NCI-H345 treated with DMSO at 0.1 percent for 48 hours (cell line): ENCODE results near the gene MACROD2.
A peak's percentile ranks its signal among the peaks of the same experiment; 100 is the strongest.
"Not testable (repeated sequence)": the region's sequence is repeated elsewhere in the genome, so short reads cannot be mapped to it uniquely, and the experiment has no call there.

Source experiments
- DNase-seq: peaks from one replicate; lab custom pipeline; 2025; ENCODE audit not compliant: unreplicated experiment; lab: John Stamatoyannopoulos, UW

Gene MACROD2

DNA sequence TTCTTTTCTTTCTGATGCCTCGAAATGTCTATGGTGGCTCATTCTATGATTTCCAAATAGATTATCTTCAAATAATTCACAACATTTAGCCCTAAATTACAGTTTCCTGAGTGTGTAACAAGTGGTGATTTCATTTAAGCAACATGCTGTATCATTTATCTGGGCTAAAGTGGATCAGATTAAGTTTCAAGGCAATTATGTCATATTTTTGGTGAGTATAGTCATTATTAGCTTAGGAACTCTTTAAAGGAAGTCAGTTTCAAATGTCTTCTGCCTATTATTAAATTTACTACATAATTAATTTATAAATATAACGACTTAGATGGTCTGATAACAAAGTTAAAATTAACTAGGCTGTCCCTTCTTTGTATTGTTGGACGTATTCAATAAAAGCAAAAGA lies 1190.0 kb downstream of the MACROD2 start:
- no peak for DNase-seq

- no peak for DNase-seq
These were observed 1190.6 kb downstream of the MACROD2 start for GRCh38 chr20:15185913-15186312.

- no peak for DNase-seq
These were observed 1192.3 kb downstream of the MACROD2 start for GRCh38 chr20:15187612-15188011.

GRCh38 chr20:15188415-15188814 lies 1193.1 kb downstream of the MACROD2 start:
- no peak for DNase-seq

GRCh38 chr20:15191082-15191723 lies 1195.9 kb downstream of the MACROD2 start:
- DNase-seq, result no peak

DNA sequence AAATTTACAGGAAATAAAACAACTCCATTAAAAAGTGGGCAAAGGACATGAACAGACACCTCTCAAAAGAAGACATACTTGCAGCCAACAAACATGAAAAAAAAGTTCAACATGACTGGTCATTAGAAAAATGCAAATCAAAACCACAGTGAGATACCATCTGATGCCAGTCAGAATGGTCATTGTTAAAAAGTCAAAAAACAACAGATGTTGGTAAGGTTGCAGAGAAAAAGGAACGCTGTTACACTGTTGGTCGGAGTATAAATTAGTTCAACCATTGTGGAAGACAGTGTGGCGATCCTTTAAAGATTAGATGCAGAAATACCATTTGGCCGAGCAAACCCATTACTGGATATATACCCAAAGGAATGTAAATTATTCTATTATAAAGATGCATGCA lies 1200.1 kb downstream of the MACROD2 start:
- DNase-seq, result no peak

DNA sequence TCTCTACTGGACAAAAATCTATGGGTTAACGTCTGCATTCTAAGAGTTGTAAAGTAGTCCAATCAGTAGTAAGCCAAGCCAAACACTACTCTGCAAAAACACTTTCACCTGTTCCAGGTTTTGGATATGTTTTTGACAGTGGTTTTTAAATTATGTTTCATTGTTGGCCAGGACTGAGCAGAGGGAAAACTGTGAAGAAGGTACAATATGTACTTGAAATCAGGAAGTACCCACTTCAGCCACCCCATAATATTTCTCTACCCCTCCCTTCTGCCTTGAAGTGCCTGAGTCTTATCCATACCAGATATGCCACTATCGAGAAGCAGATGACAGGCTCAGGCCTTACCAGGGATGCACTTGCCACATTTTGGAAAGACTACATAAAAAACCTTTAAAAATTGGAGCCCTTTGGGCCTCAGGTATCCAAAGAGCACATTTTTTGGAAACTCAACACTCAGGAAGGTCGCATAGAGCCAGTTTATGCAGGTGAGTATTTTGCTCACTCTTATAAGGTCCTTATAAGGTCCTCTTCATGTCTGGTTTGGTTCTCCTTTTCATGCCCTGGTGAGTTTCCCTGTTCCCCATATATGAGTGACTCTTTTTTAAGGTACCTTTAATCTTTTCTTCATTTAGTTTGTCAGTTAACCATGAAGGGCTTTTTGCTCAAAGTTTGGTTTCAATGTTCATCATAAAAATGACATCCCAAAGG lies 1201.4 kb downstream of the MACROD2 start:
- DNase-seq, result peak; percentile 64

DNA sequence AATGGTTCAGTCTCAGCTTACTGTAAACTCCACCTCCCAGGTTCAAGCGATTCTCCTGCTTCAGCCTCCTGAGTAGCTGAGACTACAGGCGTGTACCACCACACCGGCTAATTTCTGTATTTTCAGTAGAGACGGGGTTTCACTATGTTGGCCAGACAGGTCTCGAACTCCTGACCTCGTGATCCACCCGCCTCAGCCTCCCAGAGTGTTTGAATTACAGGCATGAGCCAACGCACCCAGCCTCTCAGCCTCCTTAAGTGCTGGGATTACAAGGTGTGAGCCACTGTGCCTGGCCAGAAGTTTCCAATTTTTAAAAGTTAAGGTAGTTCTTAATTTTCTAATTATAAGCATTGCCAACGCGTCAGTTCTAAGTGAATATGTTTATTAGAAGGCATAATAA lies 1202.7 kb downstream of the MACROD2 start:
- not testable (repeated sequence) for DNase-seq

GRCh38 chr20:15199698-15200097 lies 1204.4 kb downstream of the MACROD2 start:
- no peak for DNase-seq

- no peak for DNase-seq
These were observed 1204.8 kb downstream of the MACROD2 start for GRCh38 chr20:15200147-15200565.

DNA sequence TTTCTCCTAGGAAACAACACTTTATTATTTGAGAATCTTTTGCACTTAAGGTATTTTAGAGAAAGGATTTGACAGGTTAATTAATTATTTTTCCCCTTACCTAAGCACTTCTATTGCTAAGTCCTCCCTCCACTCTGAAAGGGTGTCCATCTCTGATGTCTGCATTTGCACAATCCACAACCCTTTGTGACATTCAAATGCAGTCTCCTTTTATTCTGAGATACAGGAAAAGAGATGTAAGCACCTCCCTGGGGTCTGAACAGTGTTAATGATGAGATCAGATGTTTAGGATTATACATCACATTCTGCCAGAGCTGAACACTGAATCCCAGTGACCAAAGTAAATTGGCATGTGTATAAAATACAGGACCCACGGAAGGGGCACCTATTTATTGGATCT lies 1206.3 kb downstream of the MACROD2 start:
- DNase-seq, result no peak

DNA sequence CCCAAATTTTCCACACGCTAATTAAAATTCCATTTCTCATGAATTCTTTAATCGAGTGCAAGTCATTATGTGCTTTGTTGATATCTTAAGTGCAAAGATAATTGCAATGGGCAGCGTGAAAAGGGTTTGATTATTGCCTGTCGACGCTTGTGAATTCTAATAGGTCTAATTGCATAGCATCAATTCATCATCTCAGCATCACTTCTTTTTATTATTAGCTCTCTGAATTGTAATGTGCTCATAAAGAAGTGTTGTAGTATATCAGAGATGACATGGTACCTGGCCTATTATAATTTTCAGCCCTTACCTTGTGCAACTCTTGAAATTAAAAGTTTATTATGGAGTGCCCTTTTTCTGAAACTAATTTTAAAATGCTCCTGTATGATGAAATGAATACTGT lies 1208.9 kb downstream of the MACROD2 start:
- DNase-seq, result no peak

DNA sequence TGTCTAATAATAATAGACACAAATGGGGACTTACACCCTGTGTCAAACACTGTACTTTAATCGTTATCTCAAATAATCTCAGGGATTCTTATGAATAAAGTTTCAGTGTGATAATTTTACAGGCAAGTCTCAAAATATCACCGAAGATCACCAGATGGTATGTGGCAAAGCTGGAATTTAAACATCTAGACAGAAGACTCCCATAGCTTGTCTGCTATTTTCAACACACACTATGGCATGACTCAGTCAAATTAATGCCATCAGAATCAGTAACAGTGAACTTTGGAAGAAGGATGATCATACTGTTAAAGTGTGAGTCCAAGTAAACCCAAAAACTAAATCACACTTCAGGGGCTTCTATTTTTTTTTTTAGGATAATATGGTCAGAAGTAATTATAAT lies 1209.7 kb downstream of the MACROD2 start:
- DNase-seq, result no peak

- DNase-seq, result no peak
These were observed 1210.4 kb downstream of the MACROD2 start for GRCh38 chr20:15205719-15206118.

GRCh38 chr20:15209537-15209936 lies 1214.2 kb downstream of the MACROD2 start:
- no peak for DNase-seq

DNA sequence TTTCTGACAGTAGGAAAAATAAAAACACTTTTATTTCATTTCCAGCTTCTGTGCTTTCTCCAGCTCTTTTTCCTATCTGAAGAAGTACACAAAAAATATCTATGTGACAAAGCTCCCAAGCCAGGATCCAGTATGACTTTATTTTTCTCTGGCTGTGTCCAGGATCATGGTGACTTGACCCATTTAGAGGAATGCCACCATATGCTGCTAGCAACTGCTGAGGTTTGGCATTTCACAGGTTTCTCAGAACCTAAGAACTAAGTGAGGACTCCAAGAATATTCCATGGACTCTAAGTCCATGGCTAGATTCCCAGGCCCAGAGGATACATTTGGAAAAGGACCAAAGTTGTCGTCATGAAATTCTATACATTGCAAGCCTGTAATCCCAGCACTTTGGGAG lies 1218.7 kb downstream of the MACROD2 start:
- DNase-seq, result no peak

DNA sequence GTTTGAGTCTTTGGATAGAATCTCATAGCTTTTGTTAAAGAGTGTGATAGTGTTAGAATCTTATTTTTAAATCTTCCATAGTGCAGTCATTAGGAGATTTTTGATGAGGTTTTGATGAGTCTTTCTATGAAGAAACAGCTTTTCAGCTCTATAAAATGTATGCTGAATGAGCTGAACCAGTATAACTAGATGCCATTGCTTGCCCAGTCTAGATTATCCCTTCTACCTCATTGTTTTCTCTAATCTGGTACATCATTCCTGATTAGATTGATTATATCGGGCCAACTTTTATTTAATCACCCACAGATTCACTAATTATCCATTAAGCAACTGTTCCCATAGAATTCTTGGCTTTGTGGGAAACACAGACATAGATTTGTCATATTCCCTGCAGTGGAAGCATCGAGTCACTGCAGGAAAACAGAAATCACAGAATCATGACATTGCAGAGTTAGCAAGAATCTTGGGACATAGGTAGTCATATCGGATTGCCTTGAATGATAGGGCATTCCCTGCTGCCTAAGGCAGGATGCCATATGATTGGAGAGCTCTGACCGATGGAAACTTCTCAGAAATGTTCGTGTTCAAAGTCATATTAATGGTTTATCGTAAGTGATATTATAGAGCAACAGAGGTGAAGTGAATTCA lies 1224.8 kb downstream of the MACROD2 start:
- DNase-seq, result no peak

DNA sequence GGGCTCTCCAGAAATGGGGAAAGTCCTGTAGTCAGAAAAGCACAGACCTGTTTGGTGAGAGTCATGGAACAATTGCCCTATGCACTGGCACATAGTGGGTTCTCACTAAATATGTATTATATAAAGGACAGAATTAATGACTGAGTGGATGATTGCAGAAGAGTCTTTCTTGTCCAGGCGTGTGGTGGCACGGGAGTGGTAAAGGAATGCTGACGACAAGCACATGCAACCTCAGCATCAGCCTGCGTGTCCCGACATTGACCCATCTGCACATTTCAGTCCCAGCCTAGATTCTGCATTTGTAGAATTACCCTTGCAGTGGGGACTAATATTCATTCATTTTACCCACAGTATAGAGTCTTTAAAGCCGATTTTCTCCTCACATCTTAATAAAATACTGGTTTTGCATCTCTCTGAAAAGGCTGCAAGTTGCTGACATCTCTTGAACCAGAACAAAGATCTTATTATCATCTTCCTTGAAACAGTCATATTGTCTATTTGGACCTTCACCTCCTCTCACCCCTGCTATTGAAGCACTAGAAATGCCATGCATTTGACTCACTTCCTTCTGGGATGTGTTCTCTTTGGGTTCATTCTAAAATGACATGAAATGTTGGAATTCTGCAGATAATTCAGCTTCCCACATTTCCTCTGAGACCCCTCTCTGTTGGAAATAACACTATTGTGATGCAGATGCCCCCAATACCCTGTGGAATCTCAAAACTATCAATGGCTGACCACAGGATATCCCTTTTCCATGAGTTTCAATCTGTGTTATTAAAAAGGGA lies 1225.7 kb downstream of the MACROD2 start:
- no peak for DNase-seq

DNA sequence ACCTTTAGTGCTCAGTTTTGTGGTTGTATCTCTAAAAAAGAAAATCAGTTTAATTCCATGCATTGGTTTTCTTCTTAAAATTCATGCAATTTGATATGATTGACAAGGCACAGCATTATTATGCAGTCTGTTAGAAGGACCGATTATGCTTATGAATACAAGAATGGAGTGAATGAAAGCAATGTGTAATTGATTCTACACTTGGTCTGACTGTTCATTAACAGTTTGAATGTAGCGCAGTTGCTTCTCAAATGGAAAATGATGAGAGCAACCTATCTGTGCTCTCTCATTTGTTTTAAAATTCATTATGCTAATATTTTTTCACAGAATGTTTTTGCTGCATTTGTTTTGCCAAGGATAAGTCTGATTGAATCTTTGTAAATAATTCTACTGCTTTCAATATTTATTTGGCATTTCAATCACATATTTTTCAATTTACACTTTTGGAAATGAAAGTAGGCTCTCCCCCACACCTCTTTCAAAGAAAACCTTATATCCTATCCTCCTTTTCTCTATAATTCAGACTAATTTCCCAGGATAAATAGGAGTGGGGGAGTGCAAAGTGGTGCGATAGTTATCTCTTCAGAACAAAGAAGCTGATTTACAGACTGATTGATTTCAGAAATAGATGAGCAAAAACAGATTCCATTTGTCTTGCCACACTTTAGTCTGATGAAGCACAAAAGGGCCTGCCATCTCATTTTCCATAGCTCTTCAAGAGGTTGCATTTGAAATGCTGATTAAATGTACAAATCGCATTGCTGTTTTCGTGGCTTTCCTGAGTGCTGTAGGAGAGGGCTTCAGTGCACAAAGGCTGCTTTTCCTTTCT lies 1227.4 kb downstream of the MACROD2 start:
- DNase-seq, result no peak

- no peak for DNase-seq
These were observed 1228.9 kb downstream of the MACROD2 start for GRCh38 chr20:15224199-15224598.

DNA sequence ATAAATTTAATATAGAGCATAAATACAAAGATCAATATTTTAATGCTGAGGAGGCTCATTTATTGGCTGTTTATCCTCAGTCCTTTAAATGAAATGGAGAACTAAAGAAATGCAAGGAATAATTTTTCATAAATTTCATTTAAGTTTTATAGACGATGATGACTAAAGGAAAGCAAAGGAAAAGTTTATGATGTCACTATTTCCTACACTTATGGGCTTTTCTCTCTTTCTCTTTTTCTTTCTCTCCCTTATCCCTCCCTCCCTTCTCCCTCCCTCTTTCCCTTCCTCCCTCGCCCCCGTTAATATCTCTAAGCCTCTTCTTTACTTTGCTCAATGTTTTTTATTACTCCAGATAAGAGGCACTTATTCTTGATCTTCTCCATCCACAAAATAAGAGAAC lies 1231.8 kb downstream of the MACROD2 start:
- DNase-seq, result no peak
